NT2/D1 (cell line): Measurements from ENCODE around the gene STH.

Experiments used
- SUZ12 ChIP-seq: IDR thresholded peaks from 2 replicates; pipeline ENCODE4 v1.6.1; 2011; ENCODE audit not compliant: insufficient read length, insufficient read depth; ENCODE audit errors: extremely low read depth
- YY1 ChIP-seq: IDR thresholded peaks from 2 replicates; pipeline ENCODE4 v1.6.1; 2011; ENCODE audit not compliant: insufficient read length, insufficient read depth
- ZNF274 ChIP-seq: IDR thresholded peaks from 2 replicates; pipeline ENCODE4 v1.6.1; 2011; ENCODE audit warnings: mild to moderate bottlenecking, low read depth, low read length

DNA sequence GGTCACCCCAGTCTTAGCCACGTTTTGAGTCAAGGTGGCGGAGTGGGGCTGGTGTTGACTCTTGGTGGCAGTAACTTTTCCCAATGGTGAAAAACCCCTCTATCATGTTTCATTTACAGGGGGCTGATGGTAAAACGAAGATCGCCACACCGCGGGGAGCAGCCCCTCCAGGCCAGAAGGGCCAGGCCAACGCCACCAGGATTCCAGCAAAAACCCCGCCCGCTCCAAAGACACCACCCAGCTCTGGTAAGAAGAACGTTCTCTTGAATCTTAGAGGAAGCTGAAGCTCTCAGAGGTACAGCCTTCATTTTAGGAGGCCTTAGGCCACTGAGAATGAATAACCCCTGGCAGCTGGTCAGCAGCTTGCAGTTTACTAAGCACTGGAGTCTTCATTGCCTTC, 7.7 kb upstream of the STH start:
- TF ChIP-seq SUZ12 (no peak), YY1 (no peak), ZNF274 (no peak)
